ENCODE measurements around the gene AP1G2.

AP1G2 gene

DNA sequence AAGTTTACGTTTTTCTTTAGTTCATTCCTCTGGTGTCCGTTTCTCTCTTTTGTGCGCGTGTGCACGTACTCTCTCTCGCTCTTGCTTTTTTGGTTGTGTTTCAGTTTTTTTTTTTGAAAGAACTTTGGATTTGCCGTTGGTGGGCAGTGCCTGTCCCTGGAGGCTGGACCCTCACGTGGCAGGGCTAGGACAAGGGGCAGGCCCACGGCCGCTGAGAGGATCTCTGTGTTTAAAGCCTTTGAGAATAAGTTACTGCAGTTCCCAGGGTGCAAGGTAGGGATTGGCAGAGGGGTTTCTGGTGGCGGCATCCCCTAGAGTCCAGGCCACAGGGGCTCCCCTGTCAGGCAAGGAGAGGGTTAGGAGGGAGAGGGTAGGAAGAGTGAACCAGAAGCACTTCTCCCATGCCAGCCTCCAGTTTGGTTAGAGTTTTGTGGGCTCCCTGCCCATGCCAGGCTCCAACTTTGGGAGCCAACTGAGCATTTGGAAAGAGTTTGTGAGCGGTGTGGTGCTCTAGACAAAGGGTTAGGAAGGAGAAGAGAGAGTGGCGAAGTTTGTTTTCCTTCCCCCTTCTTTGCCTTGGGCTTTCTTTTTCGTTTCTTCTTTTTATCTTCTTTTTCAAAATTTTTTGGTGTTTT is 46.6 kb downstream of the AP1G2 start:
- no peak overlapping the region for H3K4me3 ChIP-seq (replicated peaks; ENCODE audit: insufficient read depth, low read length)
- DNase-seq (ENCODE audit: low read depth in 1 of 2, low spot score in 1 of 2): no peak
- no peaks in the 10 kb centered on the region for H3K27me3 ChIP-seq (ENCODE audit: insufficient read depth, poor library complexity, severe bottlenecking)
- H3K27ac ChIP-seq (replicated peaks): no peak overlapping the region
- TF ChIP-seq, protein P1, sequence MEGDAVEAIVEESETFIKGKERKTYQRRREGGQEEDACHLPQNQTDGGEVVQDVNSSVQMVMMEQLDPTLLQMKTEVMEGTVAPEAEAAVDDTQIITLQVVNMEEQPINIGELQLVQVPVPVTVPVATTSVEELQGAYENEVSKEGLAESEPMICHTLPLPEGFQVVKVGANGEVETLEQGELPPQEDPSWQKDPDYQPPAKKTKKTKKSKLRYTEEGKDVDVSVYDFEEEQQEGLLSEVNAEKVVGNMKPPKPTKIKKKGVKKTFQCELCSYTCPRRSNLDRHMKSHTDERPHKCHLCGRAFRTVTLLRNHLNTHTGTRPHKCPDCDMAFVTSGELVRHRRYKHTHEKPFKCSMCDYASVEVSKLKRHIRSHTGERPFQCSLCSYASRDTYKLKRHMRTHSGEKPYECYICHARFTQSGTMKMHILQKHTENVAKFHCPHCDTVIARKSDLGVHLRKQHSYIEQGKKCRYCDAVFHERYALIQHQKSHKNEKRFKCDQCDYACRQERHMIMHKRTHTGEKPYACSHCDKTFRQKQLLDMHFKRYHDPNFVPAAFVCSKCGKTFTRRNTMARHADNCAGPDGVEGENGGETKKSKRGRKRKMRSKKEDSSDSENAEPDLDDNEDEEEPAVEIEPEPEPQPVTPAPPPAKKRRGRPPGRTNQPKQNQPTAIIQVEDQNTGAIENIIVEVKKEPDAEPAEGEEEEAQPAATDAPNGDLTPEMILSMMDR (IDR thresholded peaks at IDR 0.05; ENCODE audit: insufficient read depth, low read length): no peak
- TF ChIP-seq GABPA (IDR thresholded peaks at IDR 0.05; ENCODE audit: low read depth): no peak
- no peak for TF ChIP-seq SPI1 (IDR thresholded peaks at IDR 0.05; ENCODE audit: borderline replicate concordance, low read depth)
- no peak for TF ChIP-seq POLR2AphosphoS5 (IDR thresholded peaks at IDR 0.05; ENCODE audit: low read depth)
- TF ChIP-seq, protein P2, sequence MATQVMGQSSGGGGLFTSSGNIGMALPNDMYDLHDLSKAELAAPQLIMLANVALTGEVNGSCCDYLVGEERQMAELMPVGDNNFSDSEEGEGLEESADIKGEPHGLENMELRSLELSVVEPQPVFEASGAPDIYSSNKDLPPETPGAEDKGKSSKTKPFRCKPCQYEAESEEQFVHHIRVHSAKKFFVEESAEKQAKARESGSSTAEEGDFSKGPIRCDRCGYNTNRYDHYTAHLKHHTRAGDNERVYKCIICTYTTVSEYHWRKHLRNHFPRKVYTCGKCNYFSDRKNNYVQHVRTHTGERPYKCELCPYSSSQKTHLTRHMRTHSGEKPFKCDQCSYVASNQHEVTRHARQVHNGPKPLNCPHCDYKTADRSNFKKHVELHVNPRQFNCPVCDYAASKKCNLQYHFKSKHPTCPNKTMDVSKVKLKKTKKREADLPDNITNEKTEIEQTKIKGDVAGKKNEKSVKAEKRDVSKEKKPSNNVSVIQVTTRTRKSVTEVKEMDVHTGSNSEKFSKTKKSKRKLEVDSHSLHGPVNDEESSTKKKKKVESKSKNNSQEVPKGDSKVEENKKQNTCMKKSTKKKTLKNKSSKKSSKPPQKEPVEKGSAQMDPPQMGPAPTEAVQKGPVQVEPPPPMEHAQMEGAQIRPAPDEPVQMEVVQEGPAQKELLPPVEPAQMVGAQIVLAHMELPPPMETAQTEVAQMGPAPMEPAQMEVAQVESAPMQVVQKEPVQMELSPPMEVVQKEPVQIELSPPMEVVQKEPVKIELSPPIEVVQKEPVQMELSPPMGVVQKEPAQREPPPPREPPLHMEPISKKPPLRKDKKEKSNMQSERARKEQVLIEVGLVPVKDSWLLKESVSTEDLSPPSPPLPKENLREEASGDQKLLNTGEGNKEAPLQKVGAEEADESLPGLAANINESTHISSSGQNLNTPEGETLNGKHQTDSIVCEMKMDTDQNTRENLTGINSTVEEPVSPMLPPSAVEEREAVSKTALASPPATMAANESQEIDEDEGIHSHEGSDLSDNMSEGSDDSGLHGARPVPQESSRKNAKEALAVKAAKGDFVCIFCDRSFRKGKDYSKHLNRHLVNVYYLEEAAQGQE (IDR thresholded peaks at IDR 0.05; ENCODE audit: insufficient replicate concordance, low read depth): no peak

DNA sequence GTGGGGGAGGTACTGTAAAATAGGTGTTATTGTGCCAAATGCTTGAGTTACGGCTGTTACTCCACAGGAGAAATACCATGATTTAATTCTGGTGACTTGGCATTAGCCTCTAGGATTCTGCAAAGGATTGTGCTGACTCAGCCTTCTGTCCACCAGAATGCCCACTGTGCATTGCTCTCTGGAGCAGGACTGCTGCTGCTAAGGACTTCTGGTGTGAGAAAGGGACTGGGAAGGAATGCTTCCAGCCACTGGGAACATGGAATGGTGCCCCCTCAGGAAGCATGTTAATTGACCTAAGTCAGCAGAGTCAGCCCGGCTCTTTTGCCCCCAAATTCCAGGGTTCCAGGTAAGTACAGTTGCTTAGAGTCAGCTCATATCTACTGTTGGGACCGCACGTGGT is 48.9 kb downstream of the AP1G2 start:
- no peak for TF ChIP-seq GABPA (IDR thresholded peaks at IDR 0.05; ENCODE audit: low read depth)

DNA sequence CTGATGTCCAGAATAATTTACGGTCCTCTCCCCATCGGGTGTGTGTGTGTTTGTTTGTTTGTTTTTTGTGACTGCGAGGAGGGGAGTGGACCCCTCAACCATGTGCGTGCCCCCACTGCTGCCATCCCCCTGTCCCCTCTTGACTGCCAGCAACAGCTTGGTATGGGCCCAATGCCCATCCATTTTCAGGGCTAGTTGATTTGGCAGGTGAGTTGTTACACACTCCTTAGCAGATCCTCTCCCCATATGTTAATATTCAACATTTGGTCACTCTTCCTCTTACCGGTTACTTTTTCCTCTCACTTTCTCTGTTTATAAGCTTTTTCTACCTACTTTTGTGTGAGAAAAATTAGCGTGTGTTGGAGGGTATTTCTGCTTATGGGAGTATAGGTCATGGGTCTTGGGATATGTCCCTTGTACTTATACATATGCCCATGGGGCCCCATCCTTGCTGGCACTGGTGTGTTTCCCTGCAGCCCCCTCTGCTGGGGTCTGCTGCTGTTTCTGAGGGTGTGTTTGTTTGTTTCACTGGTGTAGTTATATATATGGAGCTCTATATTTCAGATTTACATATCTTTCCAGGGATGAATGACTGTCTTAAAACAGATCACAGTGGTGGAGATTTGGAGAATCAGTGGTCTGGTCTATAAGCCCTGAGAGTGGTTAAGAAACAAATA is 49.8 kb downstream of the AP1G2 start:
- H3K4me3 ChIP-seq (replicated peaks; ENCODE audit: insufficient read depth, low read length): no peak overlapping the region
- no peak for TF ChIP-seq GABPA (IDR thresholded peaks at IDR 0.05; ENCODE audit: low read depth)
- TF ChIP-seq, protein P2 (IDR thresholded peaks at IDR 0.05; ENCODE audit: insufficient replicate concordance, low read depth): no peak
- TF ChIP-seq SPI1 (IDR thresholded peaks at IDR 0.05; ENCODE audit: borderline replicate concordance, low read depth): no peak
- TF ChIP-seq, protein P1 (IDR thresholded peaks at IDR 0.05; ENCODE audit: insufficient read depth, low read length): no peak
- TF ChIP-seq POLR2AphosphoS5 (IDR thresholded peaks at IDR 0.05; ENCODE audit: low read depth): no peak
- no peak overlapping the region for H3K27ac ChIP-seq (replicated peaks)
- no peaks in the 10 kb centered on the region for H3K27me3 ChIP-seq (ENCODE audit: insufficient read depth, poor library complexity, severe bottlenecking)
- no peak for DNase-seq (ENCODE audit: low read depth in 1 of 2, low spot score in 1 of 2)

More for the DNA sequence above, 48.9 kb downstream of the AP1G2 start:
- no peak for DNase-seq (ENCODE audit: low read depth in 1 of 2, low spot score in 1 of 2)
- no peaks in the 10 kb centered on the region for H3K27me3 ChIP-seq (ENCODE audit: insufficient read depth, poor library complexity, severe bottlenecking)
- no peak overlapping the region for H3K4me3 ChIP-seq (replicated peaks; ENCODE audit: insufficient read depth, low read length)
- no peak overlapping the region for H3K27ac ChIP-seq (replicated peaks)

DNA sequence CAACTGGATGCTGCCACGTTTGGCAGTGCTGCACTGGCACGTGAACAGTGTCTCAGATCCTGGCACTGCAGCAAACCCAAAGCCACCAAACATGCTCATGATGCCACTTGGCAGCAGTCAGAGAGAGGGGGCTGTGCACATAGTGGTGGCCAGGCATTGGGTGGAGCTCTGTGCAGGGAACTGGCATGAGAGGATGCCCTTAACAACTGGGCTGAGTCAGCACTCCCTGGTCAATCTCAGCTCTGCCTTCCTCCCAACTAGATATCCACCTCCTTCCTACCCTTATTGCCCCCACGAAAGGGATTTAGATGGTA is 53.0 kb downstream of the AP1G2 start:
- no peak for TF ChIP-seq POLR2AphosphoS5 (IDR thresholded peaks at IDR 0.05; ENCODE audit: low read depth)
- TF ChIP-seq, protein P1 (IDR thresholded peaks at IDR 0.05; ENCODE audit: insufficient read depth, low read length): no peak
- no peak for TF ChIP-seq SPI1 (IDR thresholded peaks at IDR 0.05; ENCODE audit: borderline replicate concordance, low read depth)
- TF ChIP-seq, protein P2 (IDR thresholded peaks at IDR 0.05; ENCODE audit: insufficient replicate concordance, low read depth): no peak
- no peak for TF ChIP-seq GABPA (IDR thresholded peaks at IDR 0.05; ENCODE audit: low read depth)
- Histone ChIP-seq H3K4me3 (replicated peaks; ENCODE audit: insufficient read depth, low read length) (no peak overlapping the region), H3K27ac (replicated peaks) (no peak overlapping the region), H3K27me3 (ENCODE audit: insufficient read depth, poor library complexity, severe bottlenecking) (no peaks in the 10 kb centered on the region)
- no peak for DNase-seq (ENCODE audit: low read depth in 1 of 2, low spot score in 1 of 2)
